Testis (tissue), 3 donors: ENCODE data around the gene CENATAC. TPM values are rescaled to one million over a fixed set of nuclear protein-coding genes. Genes with fewer than 3 reads are reported as not detected.

Experiments
- DNase-seq: peaks from one replicate; pipeline ENCODE4 v3.0.0-alpha.2; 2019
- H3K27ac ChIP-seq, 2 donors: fragments of 200-600 bp; sonication (generic); one replicate each; pipeline ENCODE4 v1.5.1; 2019
- H3K27me3 ChIP-seq: fragments of 200-600 bp; sonication (generic); one replicate; pipeline ENCODE4 v1.5.1; 2019
- H3K36me3 ChIP-seq: fragments of 200-600 bp; sonication (generic); one replicate; pipeline ENCODE4 v1.5.1; 2017; ENCODE audit warnings: low read depth; ENCODE audit errors: missing control alignments
- H3K4me1 ChIP-seq: fragments of 200-600 bp; sonication (generic); one replicate; pipeline ENCODE4 v1.5.1; 2019
- H3K4me3 ChIP-seq, 2 donors: fragments of 200-600 bp; sonication (generic); one replicate each; pipeline ENCODE4 v1.5.1; 2017 to 2019
- H3K9me3 ChIP-seq: fragments of 200-600 bp; sonication (generic); one replicate; pipeline ENCODE4 v1.5.1; 2017
- CTCF ChIP-seq, 3 experiments: fragments of 450-650 bp in 2 of 3; fragments of 200-600 bp in 1 of 3; sonication (generic) in 1 of 3; IDR thresholded peaks; one replicate each; pipeline ENCODE4 v1.5.1; 2016 to 2019; ENCODE audit warnings: antibody characterized with exemption in 3 of 3, mild to moderate bottlenecking in 2 of 3, moderate library complexity in 1 of 3
- POLR2A ChIP-seq: fragments of 450-650 bp; IDR thresholded peaks from one replicate; pipeline ENCODE4 v1.6.1; 2017; ENCODE audit warnings: antibody characterized with exemption, mild to moderate bottlenecking, moderate library complexity
- WGBS, 2 donors: methylation state at CpG; one replicate each; pipeline ENCODE4 v1.1.5; 2018; 5-methylcytosine and 5-hydroxymethylcytosine counted together
- intact Hi-C: fragments of 100-400 bp; cut with DNase I; formaldehyde crosslinking; loops from one replicate; pipeline ENCODE4 v1.15.1; 2023; ENCODE audit warnings: low total_unique reads
- polyA plus RNA-seq: library from polyadenylated mRNA; stranded (reverse); fragments of 350-450 nt; fragmentation: Illumina TruSeq; extraction: RNeasy Lipid Tissue Mini Kit (QIAGEN cat#74804); gene quantifications from one replicate; pipeline ENCODE4 v1.2.3, GENCODE V29; 2014; ENCODE audit warnings: low read depth, low replicate concordance; ENCODE audit not compliant: insufficient read depth
- total RNA-seq, 2 donors: library from RNA; depleted of rRNA; stranded (reverse); fragments of >200 nt; gene quantifications; one replicate each; pipeline ENCODE4 v1.2.3, GENCODE V29; 2016

CENATAC gene
- total and polyA plus RNA-seq, 3 donors from 2014 or later, result 16.6 to 74.9 (median 54.8) TPM

DNA sequence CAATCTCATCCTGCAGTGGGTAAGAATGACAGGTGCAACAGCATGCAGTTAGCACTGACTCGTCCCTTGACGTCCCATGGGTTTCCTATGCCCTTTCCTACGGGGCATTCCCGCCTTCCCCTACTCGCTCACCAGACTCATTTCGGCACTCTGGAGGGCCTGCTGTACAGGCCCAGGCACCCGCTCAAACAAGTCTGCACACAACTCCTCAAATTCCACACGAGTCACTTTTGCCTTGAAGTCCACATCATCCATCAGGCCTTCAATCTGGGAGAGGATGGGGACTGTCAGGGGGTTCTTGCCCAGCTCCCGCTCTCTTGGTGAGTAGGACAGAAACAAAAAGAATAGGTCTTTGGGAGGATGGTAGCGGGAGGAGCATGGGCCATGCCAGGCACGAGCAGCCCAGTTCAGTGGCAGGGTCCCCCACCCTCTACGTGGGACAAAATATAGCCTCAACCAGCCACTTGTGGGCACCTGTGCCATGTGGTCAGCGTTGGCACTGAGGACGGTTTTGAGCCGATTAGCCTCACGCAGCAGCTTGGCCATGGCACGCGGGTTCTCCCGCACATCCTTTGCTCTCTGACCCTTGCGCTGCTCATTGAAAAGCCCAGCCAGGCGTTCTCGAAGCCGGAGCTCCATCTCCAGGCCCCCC is 54.4 kb downstream of the CENATAC start:
- no peak for DNase-seq
- Histone ChIP-seq H3K9me3 (no peaks in the 10 kb centered on the region), H3K27ac (no peak overlapping the region), H3K27me3 (no peaks in the 10 kb centered on the region), H3K4me1 (peaks cover 7% of the 10 kb centered on the region), H3K4me3 (no peak overlapping the region), H3K36me3 (no peaks in the 10 kb centered on the region)
- intact Hi-C loops, result no loop called here
- TF ChIP-seq POLR2A, result no peak
- TF ChIP-seq CTCF (IDR thresholded peaks at IDR 0.05), result no peak
- 95 to 96% methylated on average over 23 of the region's 23 CpGs for WGBS, 2 donors

GRCh38 chr11:119054418-119054817 is 56.5 kb downstream of the CENATAC start:
- TF ChIP-seq CTCF (IDR thresholded peaks at IDR 0.05), result no peak
- TF ChIP-seq POLR2A, result no peak
- Histone ChIP-seq H3K9me3 (no peaks in the 10 kb centered on the region), H3K36me3 (no peaks in the 10 kb centered on the region), H3K27me3 (no peaks in the 10 kb centered on the region), H3K27ac (no peak overlapping the region), H3K4me1 (peaks cover 12% of the 10 kb centered on the region), H3K4me3 (no peak overlapping the region)
- no peak for DNase-seq
- intact Hi-C loops, result no loop called here
- 98 to 99% methylated on average over 10 of the region's 10 CpGs for WGBS, 2 donors

- Histone ChIP-seq H3K36me3 (no peaks in the 10 kb centered on the region), H3K9me3 (no peaks in the 10 kb centered on the region), H3K27ac (peak overlapping the region in 1 of 2 donors; percentile 63), H3K4me3 (peak overlapping the region; percentile 90 to 96), H3K4me1 (peaks cover 12% of the 10 kb centered on the region), H3K27me3 (no peaks in the 10 kb centered on the region)
- no peak for TF ChIP-seq CTCF (IDR thresholded peaks at IDR 0.05)
- intact Hi-C loops, result loop anchor here (5.0 kb wide), 1 partner anchor 41 kb away; a partner anchor contains a TSS
- no peak for DNase-seq
- 37 to 39% methylated on average over 6 of the region's 6 CpGs for WGBS, 2 donors
These were observed 58.0 kb downstream of the CENATAC start for GRCh38 chr11:119055901-119056300.

- Histone ChIP-seq H3K36me3 (no peaks in the 10 kb centered on the region), H3K27me3 (no peaks in the 10 kb centered on the region), H3K4me3 (peak overlapping the region; percentile 90 to 96), H3K27ac (peak overlapping the region; percentile 63 to 83), H3K9me3 (no peaks in the 10 kb centered on the region), H3K4me1 (peaks cover 12% of the 10 kb centered on the region)
- peak; percentile 29 for DNase-seq
- WGBS, 2 donors, result 0 to 1% methylated on average over 8 to 29 of the region's 48 CpGs
- intact Hi-C loops, result loop anchor here (5.0 kb wide), 1 partner anchor 41 kb away; a partner anchor contains a TSS
- TF ChIP-seq POLR2A (no peak), CTCF (IDR thresholded peaks at IDR 0.05) (no peak)
These were observed 58.6 kb downstream of the CENATAC start for GRCh38 chr11:119056421-119056999.
